Measurements from ENCODE around the gene KRT86.

KRT86 gene

GRCh38 chr12:52274521-52275120, at the start of gene KRT86:
Gene KRT86 (plus strand): TSS chr12:52274645. CDS start chr12:52301917, 27,272 bp downstream.
- DNase-seq = no peak

GRCh38 chr12:52225752-52226151, 48.7 kb upstream of the KRT86 start:
- DNase-seq = no peak

GRCh38 chr12:52226446-52226845, 48.0 kb upstream of the KRT86 start:
- no peak for DNase-seq

GRCh38 chr12:52227606-52228166, 46.8 kb upstream of the KRT86 start:
- DNase-seq = no peak

- DNase-seq = no peak
These were observed 46.1 kb upstream of the KRT86 start for GRCh38 chr12:52228366-52228765.

GRCh38 chr12:52228931-52229330, 45.5 kb upstream of the KRT86 start:
- DNase-seq = no peak

- no peak for DNase-seq
These were observed 44.6 kb upstream of the KRT86 start for GRCh38 chr12:52229836-52230343.

GRCh38 chr12:52230364-52231281, 43.8 kb upstream of the KRT86 start:
- DNase-seq = no peak

- DNase-seq = no peak
These were observed 42.9 kb upstream of the KRT86 start for GRCh38 chr12:52231305-52232202.

- DNase-seq = no peak
These were observed 42.2 kb upstream of the KRT86 start for GRCh38 chr12:52232203-52232673.

GRCh38 chr12:52232674-52233461, 41.6 kb upstream of the KRT86 start, which contains the start of gene KRT7:
Gene KRT7 (plus strand): TSS chr12:52233243. CDS start chr12:52233297, 54 bp downstream.
- no peak for DNase-seq

GRCh38 chr12:52233462-52234207, 40.8 kb upstream of the KRT86 start:
- DNase-seq = no peak

GRCh38 chr12:52234223-52234810, 40.1 kb upstream of the KRT86 start:
- no peak for DNase-seq

- DNase-seq = no peak
These were observed 39.3 kb upstream of the KRT86 start for GRCh38 chr12:52235001-52235764.

- no peak for DNase-seq
These were observed 38.6 kb upstream of the KRT86 start for GRCh38 chr12:52235822-52236361.

- no peak for DNase-seq
These were observed 37.9 kb upstream of the KRT86 start for GRCh38 chr12:52236386-52237050.

- DNase-seq = no peak
These were observed 36.1 kb upstream of the KRT86 start for GRCh38 chr12:52238207-52238840.
